Umbilical cord (tissue), 2 donors: Measurements from ENCODE around the gene SMYD5. TPM values are rescaled to one million over a fixed set of nuclear protein-coding genes. Genes with fewer than 3 reads are reported as not detected.
A peak's percentile ranks its signal among the peaks of the same experiment; 100 is the strongest.

Experiments
- DNase-seq: peaks from one replicate; pipeline ENCODE4 v3.0.0-alpha.2; 2015; ENCODE audit warnings: low spot score
- total RNA-seq: library from RNA; depleted of rRNA; stranded (reverse); fragments of >200 nt; gene quantifications from one replicate; pipeline ENCODE4 v1.2.3, GENCODE V29; 2014; ENCODE audit warnings: low replicate concordance; ENCODE audit not compliant: insufficient read depth

Gene SMYD5
- total RNA-seq, 1 donor from 2014 or later: 50.1 TPM

GRCh38 chr2:73205611-73206010 lies 8.4 kb upstream of the SMYD5 start:
- no peak for DNase-seq

- DNase-seq: no peak
These were observed 5.8 kb upstream of the SMYD5 start for GRCh38 chr2:73208258-73208657.

GRCh38 chr2:73210019-73210418 lies 4.0 kb upstream of the SMYD5 start:
- no peak for DNase-seq

- DNase-seq: no peak
These were observed 3.3 kb upstream of the SMYD5 start for GRCh38 chr2:73210696-73211095.

GRCh38 chr2:73212098-73212447 lies 2.0 kb upstream of the SMYD5 start:
- DNase-seq: no peak

DNA sequence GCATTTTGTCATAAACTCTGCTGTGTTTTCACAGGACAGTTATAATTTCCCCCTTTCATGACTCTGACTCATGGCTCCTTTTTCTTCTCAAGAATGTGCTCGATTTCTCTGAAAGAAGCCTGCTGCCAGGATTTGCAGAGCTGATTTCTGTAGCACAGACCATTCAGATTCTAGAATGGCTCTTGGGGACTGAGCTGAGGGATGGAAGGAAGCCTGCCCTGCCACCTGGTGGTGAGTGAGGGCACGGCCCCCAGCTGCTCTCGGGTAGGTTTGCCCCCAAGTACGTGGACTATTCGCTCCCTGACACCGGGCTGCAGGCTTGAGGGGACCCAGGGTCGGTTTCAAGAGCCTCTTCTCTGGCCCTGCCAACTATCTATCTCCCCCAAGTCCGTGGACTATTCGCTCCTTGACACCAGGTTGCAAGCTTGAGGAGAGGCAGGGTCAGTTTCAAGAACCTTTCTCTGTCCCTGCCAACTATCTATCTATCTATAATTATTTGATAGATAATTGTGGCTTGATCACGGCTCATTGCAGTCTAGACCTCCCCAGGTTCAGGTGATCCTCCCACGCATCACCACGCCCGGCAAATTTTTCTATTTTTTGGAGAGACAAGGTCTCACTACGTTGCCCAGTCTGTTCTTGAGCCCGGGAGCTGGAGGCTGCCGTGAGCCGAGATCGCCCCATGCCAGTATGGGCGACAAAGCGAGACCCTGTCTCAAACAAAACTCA lies 1.4 kb upstream of the SMYD5 start:
- peak; percentile 87 for DNase-seq

DNA sequence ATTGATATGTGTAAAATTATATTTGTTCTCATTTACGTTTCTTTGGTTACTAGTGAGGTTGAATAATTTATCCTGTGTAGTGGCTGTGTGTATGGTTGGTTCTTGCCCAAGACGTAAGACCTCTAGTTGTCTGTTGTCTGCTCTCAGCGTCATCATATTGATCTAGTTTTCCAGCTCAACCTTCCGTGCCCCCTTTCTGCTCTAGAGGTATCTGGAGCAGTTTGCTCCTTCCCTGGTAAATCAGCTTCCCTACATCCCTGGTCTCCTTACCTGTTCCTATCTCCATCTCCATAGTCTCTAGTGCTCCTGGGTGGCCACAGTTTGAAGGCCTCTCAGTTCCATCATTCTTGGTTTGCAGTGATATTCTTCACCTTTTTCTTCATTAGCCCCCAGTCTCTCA lies 1.2 kb downstream of the SMYD5 start:
- no peak for DNase-seq

GRCh38 chr2:73217160-73217559 lies 3.1 kb downstream of the SMYD5 start:
- DNase-seq: no peak

DNA sequence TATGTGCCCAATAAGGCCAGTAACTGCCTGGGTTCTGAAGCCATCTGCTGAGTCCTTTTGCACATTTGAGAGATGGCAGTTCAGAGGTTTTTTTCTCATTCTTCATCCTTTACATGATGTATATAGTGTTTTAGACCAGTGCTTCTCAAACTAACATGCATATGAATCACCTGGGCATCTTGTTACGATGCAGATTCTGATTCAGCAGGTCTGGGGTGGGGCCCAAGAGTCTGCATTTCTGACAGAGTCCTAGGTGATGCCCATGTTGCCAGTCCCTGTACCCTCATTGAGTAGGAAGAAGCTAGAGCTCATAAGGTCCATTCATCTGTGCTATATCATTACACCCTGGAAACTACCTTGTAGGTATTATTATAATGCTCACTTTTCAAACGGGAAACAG lies 3.8 kb downstream of the SMYD5 start:
- no peak for DNase-seq

DNA sequence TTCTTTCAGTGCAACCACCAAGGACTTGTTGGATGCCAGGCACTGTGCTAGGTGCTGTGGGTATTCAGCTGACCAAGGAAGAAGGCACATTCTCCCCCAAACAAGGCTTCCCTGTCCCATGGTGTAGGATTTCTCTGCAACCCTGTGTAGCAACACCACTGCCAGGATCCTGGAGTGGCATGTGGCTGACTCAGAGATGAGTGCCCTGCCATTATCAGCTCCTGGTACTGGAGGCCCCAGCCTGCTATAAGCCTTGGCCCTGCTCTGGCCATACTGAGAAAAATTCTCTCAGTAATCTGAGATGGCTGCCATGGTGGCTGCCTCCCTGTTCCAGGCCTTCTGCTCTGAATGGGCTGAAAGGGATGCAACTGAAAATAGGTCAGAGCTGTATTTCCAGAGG lies 4.3 kb downstream of the SMYD5 start:
- no peak for DNase-seq

GRCh38 chr2:73223821-73224220 lies 9.8 kb downstream of the SMYD5 start:
- DNase-seq: no peak

- DNase-seq: no peak
These were observed 11.7 kb downstream of the SMYD5 start for GRCh38 chr2:73225513-73226360.

GRCh38 chr2:73227086-73227485 lies 13.0 kb downstream of the SMYD5 start:
- no peak for DNase-seq

- DNase-seq: no peak
These were observed 14.6 kb downstream of the SMYD5 start for GRCh38 chr2:73228631-73229030.

- no peak for DNase-seq
These were observed 18.5 kb downstream of the SMYD5 start for GRCh38 chr2:73232403-73233153.

DNA sequence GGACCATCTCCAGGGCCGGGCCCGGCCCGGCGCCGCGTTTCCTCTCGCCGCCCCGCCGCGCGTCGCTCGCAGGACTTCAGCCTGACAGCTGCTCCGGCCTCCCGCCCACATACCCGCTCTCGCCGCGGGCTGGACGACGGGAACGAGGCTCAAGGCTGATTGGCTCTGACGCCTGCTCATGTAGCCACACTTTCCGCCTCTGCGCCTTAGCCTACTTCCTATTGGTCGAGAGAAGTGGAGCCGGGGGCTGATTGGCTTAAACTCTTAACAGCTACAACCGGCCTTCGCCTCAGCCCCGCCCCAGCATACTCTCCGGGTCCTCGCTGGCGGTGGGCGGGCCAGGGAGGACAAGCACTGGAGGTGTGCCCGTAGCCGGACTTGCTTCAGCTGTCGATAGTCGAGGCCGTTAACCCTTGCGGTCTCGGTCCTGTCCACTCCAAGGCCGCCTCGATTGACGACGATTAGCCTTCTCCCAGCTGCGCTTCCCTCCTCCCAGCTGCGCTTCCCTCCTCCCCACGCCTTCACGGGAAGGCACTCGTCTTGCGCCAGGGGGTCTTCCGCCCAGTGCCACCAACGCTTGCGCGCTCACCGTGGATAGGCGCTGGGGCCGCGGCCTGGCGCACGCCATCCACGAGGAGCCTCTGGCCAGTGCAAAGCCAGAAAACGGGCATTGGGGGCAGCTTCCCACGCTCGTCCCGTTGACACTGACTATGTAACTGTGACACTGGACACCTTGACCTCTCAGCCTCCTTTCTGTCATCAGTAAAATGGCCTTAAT lies 19.3 kb downstream of the SMYD5 start, which contains the start of gene PRADC1:
TSS of gene PRADC1 (minus strand) at position 86 of the 778 bp plus-strand sequence. CDS start at position 7, 79 bp downstream.
- DNase-seq: peak; percentile 100

GRCh38 chr2:73233932-73234832 lies 20.1 kb downstream of the SMYD5 start, which contains the start of gene CCT7:
CCT7 (plus strand) TSS chr2:73234308; CDS start chr2:73234379, 71 bp downstream.
- DNase-seq: peak; percentile 96

- DNase-seq: no peak
These were observed 21.4 kb downstream of the SMYD5 start for GRCh38 chr2:73235315-73236028.

GRCh38 chr2:73237168-73237567 lies 23.1 kb downstream of the SMYD5 start:
- no peak for DNase-seq

- DNase-seq: no peak
These were observed 24.1 kb downstream of the SMYD5 start for GRCh38 chr2:73238149-73238548.
